Esophagus squamous epithelium (tissue), 4 donors: Measurements from ENCODE around the gene FBXO11.

ENCODE experiments used
- CTCF ChIP-seq, 6 experiments: fragments of 450-650 bp in 4 of 6; fragments of 200-600 bp in 2 of 6; sonication (generic) in 2 of 6; IDR thresholded peaks; one replicate each; pipeline ENCODE4 v1.5.1; 2016 to 2019; ENCODE audit warnings: antibody characterized with exemption in 6 of 6, mild to moderate bottlenecking in 4 of 6, moderate library complexity in 4 of 6
- POLR2A ChIP-seq, 4 donors: fragments of 450-650 bp; IDR thresholded peaks; one replicate each; pipeline ENCODE4 v1.6.1; 2017; ENCODE audit warnings: antibody characterized with exemption in 4 of 4, mild to moderate bottlenecking in 4 of 4, moderate library complexity in 3 of 4

- TF ChIP-seq CTCF (IDR thresholded peaks at IDR 0.05) (no peak), POLR2A (IDR thresholded peaks at IDR 0.05) (no peak)
These were observed 100.4 kb downstream of the FBXO11 start for GRCh38 chr2:47805850-47806249.
